SK-N-MC (cell line): ENCODE measurements around the gene PDE1C.

ENCODE experiments used
- EZH2 ChIP-seq: fragments of 200-600 bp; sonication (generic); IDR thresholded peaks from one replicate; pipeline ENCODE4 v1.6.1; 2017; ENCODE audit warnings: antibody characterized with exemption
- POLR2AphosphoS5 ChIP-seq: IDR thresholded peaks from 2 replicates; pipeline ENCODE4 v1.6.1; 2012; ENCODE audit warnings: mild to moderate bottlenecking, low read depth, low read length, borderline replicate concordance

DNA sequence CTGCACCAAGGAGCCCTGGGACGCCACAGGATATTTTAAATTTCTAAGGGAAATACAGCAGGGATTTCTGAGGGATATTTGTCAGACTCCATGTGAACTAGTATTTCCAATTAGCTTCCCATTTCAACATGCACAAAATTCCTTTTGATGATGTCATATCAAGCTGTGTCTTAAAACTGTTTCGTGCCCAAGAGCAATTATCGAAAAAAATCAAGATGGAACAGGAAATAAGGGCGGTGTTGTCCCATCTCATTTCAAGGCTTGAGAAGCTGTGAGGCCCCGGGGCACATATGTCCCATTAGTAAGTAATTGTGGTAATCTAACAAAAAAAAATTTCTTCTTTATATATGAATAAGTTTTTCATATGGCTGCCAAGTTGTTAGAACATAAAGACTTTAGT lies 335.8 kb downstream of the PDE1C start:
- no peak for TF ChIP-seq EZH2
- peak; percentile 59; the same call in 1 of the 2 replicates for TF ChIP-seq POLR2AphosphoS5
